Colonic mucosa (tissue), 4 donors: Measurements from ENCODE around the gene MRTFA. TPM values are rescaled to one million over a fixed set of nuclear protein-coding genes. Genes with fewer than 3 reads are reported as not detected.

Source experiments
- DNase-seq: peaks from one replicate; pipeline ENCODE4 v3.0.0-alpha.2; 2020
- H3K27ac ChIP-seq: fragments of 200-600 bp; one replicate; pipeline ENCODE4 v1.8.0; 2021
- H3K27me3 ChIP-seq: fragments of 200-600 bp; one replicate; pipeline ENCODE4 v1.8.0; 2021
- H3K36me3 ChIP-seq: fragments of 200-600 bp; one replicate; pipeline ENCODE4 v1.8.0; 2021
- H3K4me1 ChIP-seq: fragments of 200-600 bp; one replicate; pipeline ENCODE4 v1.8.0; 2021; ENCODE audit warnings: mild to moderate bottlenecking
- H3K4me3 ChIP-seq: fragments of 200-600 bp; one replicate; pipeline ENCODE4 v1.8.0; 2021
- H3K9ac ChIP-seq, 2 donors: one replicate each; pipeline ENCODE4 v1.7.0; 2013; ENCODE audit warnings: control low read depth in 2 of 2, low read depth in 2 of 2, low read length in 2 of 2
- H3K9me3 ChIP-seq: fragments of 200-600 bp; one replicate; pipeline ENCODE4 v1.8.0; 2021
- CTCF ChIP-seq: fragments of 200-600 bp; IDR thresholded peaks from one replicate; pipeline ENCODE4 v1.8.0; 2022; ENCODE audit warnings: antibody characterized with exemption, mild to moderate bottlenecking
- intact Hi-C: fragments of 100-400 bp; cut with DNase I; formaldehyde crosslinking; loops from one replicate; pipeline ENCODE4 v1.14.1; 2022
- total RNA-seq, 2 donors: library from RNA; stranded (reverse); fragmentation: NEBNext Ultra II Directional in 1 of 2; extraction: Animal tissue kit (Norgen Biotek cat#: 25700) in 1 of 2; gene quantifications; one replicate each; pipeline ENCODE4 v1.2.1, GENCODE V29; 2021
- donor health status: healthy.
- donor health status: DM: no; HTN: no; CAD: no.
- donor health status: DM: no; HTN: no; CAD: no.

Gene MRTFA
- total RNA-seq, 2 donors from 2014 or later: 31.9 to 35.6 TPM

GRCh38 chr22:40607506-40607905 is 29.0 kb downstream of the MRTFA start:
- no peaks in the 10 kb centered on the region for H3K36me3 ChIP-seq
- intact Hi-C loops: no loop called here
- no peak overlapping the region for H3K4me3 ChIP-seq
- H3K9ac ChIP-seq: no peak overlapping the region
- H3K27ac ChIP-seq: no peak overlapping the region
- no peak for DNase-seq
- H3K27me3 ChIP-seq: no peaks in the 10 kb centered on the region
- H3K9me3 ChIP-seq: no peaks in the 10 kb centered on the region
- peaks cover 10% of the 10 kb centered on the region for H3K4me1 ChIP-seq
- no peak for TF ChIP-seq CTCF

GRCh38 chr22:40606306-40606705 is 30.2 kb downstream of the MRTFA start:
- TF ChIP-seq CTCF: no peak
- intact Hi-C loops: no loop called here
- no peak overlapping the region for H3K27ac ChIP-seq
- H3K36me3 ChIP-seq: no peaks in the 10 kb centered on the region
- H3K9ac ChIP-seq: no peak overlapping the region
- H3K27me3 ChIP-seq: no peaks in the 10 kb centered on the region
- no peak for DNase-seq
- H3K9me3 ChIP-seq: no peaks in the 10 kb centered on the region
- H3K4me1 ChIP-seq: peaks cover 10% of the 10 kb centered on the region
- no peak overlapping the region for H3K4me3 ChIP-seq

- no peaks in the 10 kb centered on the region for H3K36me3 ChIP-seq
- no peaks in the 10 kb centered on the region for H3K9me3 ChIP-seq
- H3K4me3 ChIP-seq: no peak overlapping the region
- no peak overlapping the region for H3K27ac ChIP-seq
- no peaks in the 10 kb centered on the region for H3K27me3 ChIP-seq
- intact Hi-C loops: no loop called here
- peak overlapping the region in 1 of 2 donors; percentile 14 for H3K9ac ChIP-seq
- DNase-seq: no peak
- H3K4me1 ChIP-seq: peaks cover 10% of the 10 kb centered on the region
- TF ChIP-seq CTCF: no peak
These were observed 30.8 kb downstream of the MRTFA start for GRCh38 chr22:40605761-40606160.

- no peak for TF ChIP-seq CTCF
- Histone ChIP-seq H3K27ac (no peak overlapping the region), H3K36me3 (no peaks in the 10 kb centered on the region), H3K9me3 (no peaks in the 10 kb centered on the region), H3K4me3 (no peak overlapping the region), H3K27me3 (no peaks in the 10 kb centered on the region), H3K9ac (no peak overlapping the region), H3K4me1 (peaks cover 10% of the 10 kb centered on the region)
- DNase-seq: no peak
- intact Hi-C loops: no loop called here
These were observed 33.4 kb downstream of the MRTFA start for GRCh38 chr22:40603088-40603605.

GRCh38 chr22:40602231-40602630 is 34.3 kb downstream of the MRTFA start:
- Histone ChIP-seq H3K4me1 (peaks cover 10% of the 10 kb centered on the region), H3K9ac (no peak overlapping the region), H3K27ac (no peak overlapping the region), H3K27me3 (no peaks in the 10 kb centered on the region), H3K36me3 (no peaks in the 10 kb centered on the region), H3K9me3 (no peaks in the 10 kb centered on the region), H3K4me3 (no peak overlapping the region)
- intact Hi-C loops: no loop called here
- no peak for TF ChIP-seq CTCF
- DNase-seq: no peak
